Stomach (tissue), 4 donors: ENCODE results near the gene ZNF813.
"Not testable (repeated sequence)": the region's sequence is repeated elsewhere in the genome, so short reads cannot be mapped to it uniquely, and the experiment has no call there.

Experiments used
- CTCF ChIP-seq, 7 experiments: fragments of 450-650 bp in 4 of 7; fragments of 200-600 bp in 3 of 7; sonication (generic) in 3 of 7; IDR thresholded peaks; one replicate each; pipeline ENCODE4 v1.5.1; 2016 to 2019; ENCODE audit warnings: antibody characterized with exemption in 7 of 7, control low read depth in 2 of 7, mild to moderate bottlenecking in 1 of 7
- EP300 ChIP-seq: sonication (generic); formaldehyde crosslinking; IDR thresholded peaks from one replicate; pipeline ENCODE4 v1.6.1; 2017; ENCODE audit warnings: antibody characterized with exemption
- POLR2A ChIP-seq, 4 donors: fragments of 450-650 bp; IDR thresholded peaks; one replicate each; pipeline ENCODE4 v1.6.1; 2016; ENCODE audit warnings: antibody characterized with exemption in 4 of 4, control low read depth in 2 of 4, mild to moderate bottlenecking in 1 of 4, moderate library complexity in 1 of 4
- POLR2AphosphoS5 ChIP-seq, 3 donors: sonication (generic); formaldehyde crosslinking; IDR thresholded peaks; one replicate each; pipeline ENCODE4 v1.6.1; 2016; ENCODE audit warnings: antibody characterized with exemption in 3 of 3

DNA sequence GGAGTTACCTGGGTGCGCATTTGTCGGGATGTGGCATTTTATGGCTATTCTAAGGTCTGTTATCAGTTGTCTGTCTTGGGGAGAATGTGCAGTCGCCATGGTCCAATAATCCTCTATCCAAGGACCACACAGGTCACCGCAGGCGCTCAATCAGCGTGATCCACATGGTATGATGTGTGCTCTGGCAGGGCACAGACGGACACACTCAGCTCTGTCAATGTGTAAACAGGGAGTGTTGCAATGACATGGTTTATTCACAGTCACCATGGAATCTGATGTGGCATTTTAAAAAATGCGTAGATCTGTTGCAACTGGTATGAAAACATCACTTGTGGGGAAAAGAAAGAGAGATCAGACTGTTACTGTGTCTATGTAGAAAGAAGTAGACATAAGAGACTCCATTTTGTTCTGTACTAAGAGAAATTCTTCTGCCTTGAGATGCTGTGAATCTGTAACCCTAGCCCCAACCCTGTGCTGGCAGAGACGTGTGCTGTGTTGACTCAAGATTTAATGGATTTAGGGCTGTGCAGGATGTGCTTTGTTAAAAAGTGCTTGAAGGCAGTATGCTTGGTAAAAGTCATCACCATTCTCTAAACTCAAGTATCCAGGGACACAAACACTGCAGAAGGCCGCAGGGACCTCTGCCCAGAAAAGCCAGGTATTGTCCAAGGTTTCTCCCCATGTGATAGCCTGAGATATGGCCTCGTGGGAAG lies 29.9 kb downstream of the ZNF813 start:
- not testable (repeated sequence) for TF ChIP-seq EP300; CTCF (IDR thresholded peaks at IDR 0.05); POLR2AphosphoS5 (IDR thresholded peaks at IDR 0.05); POLR2A (IDR thresholded peaks at IDR 0.05)
